PC-9 (cell line): ENCODE data around the gene PMM2. TPM values are rescaled to one million over a fixed set of nuclear protein-coding genes. Genes with fewer than 3 reads are reported as not detected.
A peak's percentile ranks its signal among the peaks of the same experiment; 100 is the strongest.

Experiments
- BruUV-seq: library from RNA; stranded (reverse); fragments of 400-500 nt; replicated peaks from 2 replicates; lab custom pipeline; 2021; lab: Mats Ljungman, UMichigan
- CTCF ChIA-PET: fragments of 300-600 bp; sonication (Branson Sonifier 250); formaldehyde crosslinking; loops from one replicate; lab custom pipeline; 2022; ENCODE audit warnings: antibody characterized with exemption; lab: Charles Lee
- POLR2A ChIA-PET: fragments of 300-600 bp; sonication (Branson Sonifier 250); formaldehyde crosslinking; loops from one replicate; lab custom pipeline; 2022; ENCODE audit warnings: antibody characterized with exemption; ENCODE audit not compliant: unreplicated experiment; lab: Charles Lee
- DNase-seq, 2 experiments: peaks; one replicate each; pipeline versions ENCODE4 v3.0.0 to v3.0.0-alpha.2; 2015 to 2022; ENCODE audit warnings: mixed read lengths in 1 of 2
- H2AFZ ChIP-seq: fragments of 200-600 bp; sonication (generic); 2 replicates; pipeline ENCODE4 v1.8.1; 2017; ENCODE audit warnings: antibody characterized with exemption
- H3F3A ChIP-seq: fragments of 200-600 bp; sonication (generic); 2 replicates; pipeline ENCODE4 v1.8.1; 2017; ENCODE audit warnings: antibody characterized with exemption, mild to moderate bottlenecking, low read depth; ENCODE audit not compliant: insufficient read depth
- H3K27ac ChIP-seq: fragments of 200-600 bp; sonication (generic); 2 replicates; pipeline ENCODE4 v1.6.1; 2016; ENCODE audit warnings: mixed run types
- H3K27me3 ChIP-seq: fragments of 200-600 bp; sonication (generic); 2 replicates; pipeline ENCODE4 v1.6.1; 2016; ENCODE audit warnings: low read depth, mixed run types; ENCODE audit not compliant: insufficient read depth
- H3K36me3 ChIP-seq: fragments of 200-600 bp; sonication (generic); 2 replicates; pipeline ENCODE4 v1.6.1; 2016; ENCODE audit warnings: low read depth, mixed run types
- H3K4me1 ChIP-seq: fragments of 200-600 bp; sonication (generic); replicated peaks from 2 replicates; pipeline ENCODE4 v1.6.1; 2016; ENCODE audit warnings: mixed run types; ENCODE audit not compliant: insufficient read depth
- H3K4me2 ChIP-seq: fragments of 200-600 bp; sonication (generic); 2 replicates; pipeline ENCODE4 v1.6.1; 2017; ENCODE audit warnings: mixed run types
- H3K4me3 ChIP-seq: fragments of 200-600 bp; sonication (generic); 2 replicates; pipeline ENCODE4 v1.6.1; 2016; ENCODE audit warnings: mixed run types
- H3K79me2 ChIP-seq: fragments of 200-600 bp; sonication (generic); 2 replicates; pipeline ENCODE4 v1.6.1; 2017; ENCODE audit warnings: low read depth, mixed run types
- H3K9me2 ChIP-seq: fragments of 200-600 bp; sonication (generic); 2 replicates; pipeline ENCODE4 v1.8.1; 2017; ENCODE audit warnings: mild to moderate bottlenecking; ENCODE audit not compliant: insufficient read depth
- H3K9me3 ChIP-seq: fragments of 200-600 bp; sonication (generic); 2 replicates; pipeline ENCODE4 v1.8.1; 2016; ENCODE audit warnings: low read depth; ENCODE audit not compliant: insufficient read depth
- H4K20me1 ChIP-seq: fragments of 200-600 bp; sonication (generic); 2 replicates; pipeline ENCODE4 v1.8.1; 2017; ENCODE audit not compliant: insufficient read depth
- CTCF ChIP-seq: fragments of 200-600 bp; sonication (generic); conservative IDR thresholded peaks from 2 replicates; pipeline ENCODE4 v1.6.1; 2017; ENCODE audit warnings: mixed run types, antibody characterized with exemption, mild to moderate bottlenecking, moderate library complexity
- EZH2 ChIP-seq: fragments of 200-600 bp; sonication (generic); IDR thresholded peaks from 2 replicates; pipeline ENCODE4 v1.8.0; 2017; ENCODE audit warnings: antibody characterized with exemption, low read depth
- intact Hi-C: fragments of 100-400 bp; cut with micrococcal nuclease; formaldehyde crosslinking; loops from one replicate; pipeline ENCODE4 v1.10.0; 2022; ENCODE audit not compliant: unreplicated experiment
- total RNA-seq: library from RNA; stranded (reverse); gene quantifications from 2 replicates; pipeline ENCODE4 v1.2.3, GENCODE V29; 2021

Gene PMM2
- total RNA-seq, 1 experiment from 2014 or later, result 54.4 TPM

GRCh38 chr16:8847145-8847544, 49.5 kb downstream of the PMM2 start:
- H2AFZ ChIP-seq, result no peak overlapping the region
- ChIA-PET CTCF (no interaction called here), POLR2A (no interaction called here)
- peaks cover 55% of the 10 kb centered on the region for H4K20me1 ChIP-seq
- peaks cover 14% of the 10 kb centered on the region; the same call in 1 of the 2 replicates for H3K36me3 ChIP-seq
- no peak overlapping the region for H3K4me3 ChIP-seq
- H3K4me2 ChIP-seq, result no peak overlapping the region
- H3K27ac ChIP-seq, result no peak overlapping the region
- DNase-seq, result no peak
- no peaks in the 10 kb centered on the region for H3K9me3 ChIP-seq
- no TSS peak for BruUV-seq
- no peaks in the 10 kb centered on the region for H3K27me3 ChIP-seq
- no peaks in the 10 kb centered on the region for H3K79me2 ChIP-seq
- no peaks in the 10 kb centered on the region for H3K9me2 ChIP-seq
- TF ChIP-seq CTCF (no peak), EZH2 (no peak)
- intact Hi-C loops, result no loop called here
- no peaks in the 10 kb centered on the region for H3K4me1 ChIP-seq
- peaks cover 14% of the 10 kb centered on the region for H3F3A ChIP-seq

- intact Hi-C loops, result no loop called here
- BruUV-seq, result no TSS peak
- H3K36me3 ChIP-seq, result peaks cover 14% of the 10 kb centered on the region; the same call in 1 of the 2 replicates
- no peaks in the 10 kb centered on the region for H3K79me2 ChIP-seq
- TF ChIP-seq CTCF, result no peak
- TF ChIP-seq EZH2, result no peak
- POLR2A ChIA-PET, result no interaction called here
- H3K9me3 ChIP-seq, result no peaks in the 10 kb centered on the region
- DNase-seq, result no peak
- no peak overlapping the region for H3K27ac ChIP-seq
- no peak overlapping the region for H3K4me3 ChIP-seq
- peaks cover 18% of the 10 kb centered on the region for H3F3A ChIP-seq
- peaks cover 55% of the 10 kb centered on the region for H4K20me1 ChIP-seq
- H3K4me1 ChIP-seq, result no peaks in the 10 kb centered on the region
- CTCF ChIA-PET, result no interaction called here
- no peak overlapping the region for H3K4me2 ChIP-seq
- H3K27me3 ChIP-seq, result no peaks in the 10 kb centered on the region
- no peaks in the 10 kb centered on the region for H3K9me2 ChIP-seq
- no peak overlapping the region for H2AFZ ChIP-seq
Measured at GRCh38 chr16:8847623-8848022, 50.0 kb downstream of the PMM2 start.

GRCh38 chr16:8848231-8848938, 50.7 kb downstream of the PMM2 start:
- intact Hi-C loops, result no loop called here
- Histone ChIP-seq H3K79me2 (no peaks in the 10 kb centered on the region), H3F3A (peaks cover 18% of the 10 kb centered on the region), H3K36me3 (peaks cover 14% of the 10 kb centered on the region; the same call in 1 of the 2 replicates), H2AFZ (no peak overlapping the region), H4K20me1 (peaks cover 55% of the 10 kb centered on the region), H3K9me3 (no peaks in the 10 kb centered on the region), H3K9me2 (no peaks in the 10 kb centered on the region), H3K4me1 (no peaks in the 10 kb centered on the region), H3K4me2 (no peak overlapping the region), H3K27ac (no peak overlapping the region), H3K27me3 (no peaks in the 10 kb centered on the region), H3K4me3 (no peak overlapping the region)
- no peak for DNase-seq
- TF ChIP-seq EZH2 (no peak), CTCF (no peak)
- CTCF ChIA-PET, result no interaction called here
- POLR2A ChIA-PET, result no interaction called here
- TSS peak; percentile 4 for BruUV-seq
